GM18861 (cell line): Measurements from ENCODE around the gene EPHB2.

Experiments
- ATAC-seq: cut with Tn5 transposase; IDR thresholded peaks from one replicate; pipeline ENCODE4 v1.9.1; 2021; ENCODE audit not compliant: unreplicated experiment

Gene EPHB2

DNA sequence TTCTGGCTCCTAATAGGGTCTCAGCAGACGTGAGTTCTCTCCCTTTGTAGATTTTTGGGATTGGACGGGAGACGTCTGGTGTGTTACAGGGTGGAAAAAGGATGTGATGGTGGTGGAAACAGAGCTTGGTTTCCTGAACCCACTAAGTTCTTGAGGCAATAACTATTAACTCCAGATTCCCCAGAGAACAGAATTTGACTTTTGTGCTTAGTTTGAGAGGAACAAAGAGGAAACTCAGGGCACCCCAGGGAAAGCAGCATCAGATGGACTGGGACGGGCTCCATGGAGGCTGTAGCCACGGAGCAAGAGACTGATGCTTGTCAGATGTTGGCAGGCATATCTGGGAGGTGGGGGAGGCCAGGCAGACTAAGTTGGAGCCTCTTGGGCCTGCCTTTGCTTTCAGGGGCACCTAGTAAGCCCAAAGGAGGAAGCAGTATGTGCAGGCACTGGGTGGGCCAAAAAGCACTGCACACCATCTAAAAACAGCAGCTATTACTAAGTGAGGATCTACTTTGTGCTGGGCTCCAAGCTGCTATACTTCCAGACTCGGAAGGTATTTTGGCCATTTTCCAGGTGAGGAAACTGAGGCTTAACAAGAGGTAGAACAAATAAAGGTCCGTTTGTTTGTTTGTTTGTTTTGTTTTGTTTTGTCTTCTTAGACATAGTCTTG, 66.9 kb downstream of the EPHB2 start:
- no peak for ATAC-seq

DNA sequence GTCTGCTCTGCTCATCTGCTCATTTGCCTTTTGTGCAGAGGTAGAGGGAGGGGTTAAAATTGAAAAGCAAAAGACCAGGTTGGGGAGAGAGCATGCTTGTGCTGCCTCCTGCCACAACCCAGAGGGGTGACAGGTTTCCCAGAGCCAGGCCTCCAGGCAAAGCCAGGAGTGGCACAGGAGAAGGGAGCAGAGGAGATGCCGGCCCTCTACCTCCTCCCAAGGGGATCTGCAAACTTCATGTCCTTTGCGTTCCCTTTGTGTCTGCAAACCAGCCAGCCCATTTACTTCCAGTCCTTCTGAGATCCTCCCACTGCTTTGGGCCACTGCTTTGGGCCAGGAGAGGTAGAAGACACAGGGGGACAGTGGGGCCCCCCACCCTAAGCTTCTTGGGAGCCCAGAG, 67.8 kb downstream of the EPHB2 start:
- no peak for ATAC-seq

DNA sequence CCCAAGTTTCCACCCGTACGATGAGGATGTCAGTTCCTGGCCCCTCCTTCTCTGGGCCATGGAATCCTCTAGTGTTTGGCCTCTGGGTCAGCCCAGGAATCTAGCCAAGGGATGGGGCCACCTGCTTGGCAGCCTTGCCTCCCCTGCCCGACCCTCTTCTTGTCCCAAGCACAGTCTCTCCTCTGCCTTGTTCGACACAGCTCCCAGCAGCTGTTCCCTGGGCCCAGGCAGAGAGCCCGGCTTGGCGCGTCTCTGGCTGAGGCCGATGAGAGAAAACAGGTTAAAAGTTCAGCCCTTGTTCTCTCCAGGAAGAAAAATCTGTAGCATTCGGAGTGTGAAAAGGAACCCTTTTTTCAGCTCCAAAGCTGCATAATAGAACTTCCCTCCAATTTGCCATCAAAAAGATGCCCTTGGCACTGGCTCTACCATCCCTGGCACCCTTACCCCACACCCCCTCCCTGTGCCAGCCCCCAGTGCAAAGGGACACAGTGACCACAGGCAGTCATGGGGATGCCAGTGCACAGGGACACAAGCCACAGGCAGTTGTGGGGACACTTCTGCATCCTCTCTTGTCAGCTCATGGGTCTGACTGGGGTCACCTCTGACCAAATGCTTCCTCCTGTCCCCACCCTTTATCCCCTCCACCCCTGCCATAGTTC, 68.4 kb downstream of the EPHB2 start:
- ATAC-seq = no peak

DNA sequence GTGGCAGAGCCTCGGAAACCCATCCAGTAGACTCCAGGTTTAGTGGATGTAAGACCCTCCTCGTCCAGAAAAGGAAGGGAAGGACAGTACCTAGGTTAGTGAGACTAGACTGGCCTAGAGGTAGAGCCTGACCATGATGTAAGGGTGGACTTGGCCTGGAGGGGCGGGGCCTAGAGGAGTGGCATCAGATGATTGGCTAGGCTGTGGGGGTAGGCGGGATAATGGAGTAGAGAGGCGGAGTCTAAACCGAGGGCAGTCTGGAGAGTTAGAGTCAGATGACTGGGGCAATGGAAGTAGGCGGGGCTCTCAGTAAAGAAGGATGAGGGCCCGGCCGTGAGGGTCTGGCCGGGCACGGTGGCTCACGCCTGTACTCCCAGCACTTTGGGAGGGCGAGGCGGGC, 70.1 kb downstream of the EPHB2 start:
- no peak for ATAC-seq

DNA sequence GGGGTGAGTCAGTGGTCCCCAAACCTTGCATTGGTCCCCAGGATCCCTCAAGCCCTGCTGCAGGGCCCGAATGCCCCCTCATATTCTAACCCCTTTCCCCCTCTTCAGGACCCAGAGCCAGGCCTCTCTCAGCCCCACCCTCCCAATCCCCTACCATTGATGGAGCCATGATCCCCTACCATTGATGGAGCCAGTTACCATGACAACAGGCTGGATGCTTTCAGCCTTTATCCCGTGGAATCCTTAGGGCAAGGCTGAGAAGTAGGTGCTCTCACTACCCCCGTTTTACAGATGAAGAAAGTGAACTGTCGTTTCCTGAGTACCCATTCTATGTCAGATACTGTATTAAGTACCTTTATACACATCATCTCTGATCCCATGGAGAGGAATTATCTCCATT, 70.8 kb downstream of the EPHB2 start:
- no peak for ATAC-seq

DNA sequence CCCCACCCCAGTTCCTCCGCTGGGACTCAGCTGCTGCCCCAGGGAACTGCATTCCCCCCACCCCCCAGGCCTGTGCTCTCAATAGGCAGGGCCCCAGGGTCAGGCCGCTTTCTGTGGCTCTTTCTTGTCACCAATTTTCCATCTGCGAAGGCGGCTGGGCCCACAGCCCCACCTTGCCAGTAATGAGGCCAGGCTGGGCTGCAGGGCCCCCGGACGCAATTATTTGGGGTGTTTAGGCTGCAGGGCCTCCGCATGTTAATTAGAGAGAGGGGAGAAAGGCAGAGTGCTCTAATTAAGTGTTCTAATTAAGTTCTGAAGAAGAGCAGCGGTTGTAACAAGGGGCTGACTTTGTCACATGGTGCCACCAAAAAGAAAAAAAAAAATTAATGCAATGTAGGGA, 71.8 kb downstream of the EPHB2 start:
- no peak for ATAC-seq

DNA sequence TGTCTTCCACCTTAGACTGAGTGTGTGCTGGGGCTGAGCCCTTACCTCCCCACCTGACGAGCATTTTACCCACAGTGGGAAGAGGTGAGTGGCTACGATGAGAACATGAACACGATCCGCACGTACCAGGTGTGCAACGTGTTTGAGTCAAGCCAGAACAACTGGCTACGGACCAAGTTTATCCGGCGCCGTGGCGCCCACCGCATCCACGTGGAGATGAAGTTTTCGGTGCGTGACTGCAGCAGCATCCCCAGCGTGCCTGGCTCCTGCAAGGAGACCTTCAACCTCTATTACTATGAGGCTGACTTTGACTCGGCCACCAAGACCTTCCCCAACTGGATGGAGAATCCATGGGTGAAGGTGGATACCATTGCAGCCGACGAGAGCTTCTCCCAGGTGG, 73.7 kb downstream of the EPHB2 start:
- no peak for ATAC-seq

DNA sequence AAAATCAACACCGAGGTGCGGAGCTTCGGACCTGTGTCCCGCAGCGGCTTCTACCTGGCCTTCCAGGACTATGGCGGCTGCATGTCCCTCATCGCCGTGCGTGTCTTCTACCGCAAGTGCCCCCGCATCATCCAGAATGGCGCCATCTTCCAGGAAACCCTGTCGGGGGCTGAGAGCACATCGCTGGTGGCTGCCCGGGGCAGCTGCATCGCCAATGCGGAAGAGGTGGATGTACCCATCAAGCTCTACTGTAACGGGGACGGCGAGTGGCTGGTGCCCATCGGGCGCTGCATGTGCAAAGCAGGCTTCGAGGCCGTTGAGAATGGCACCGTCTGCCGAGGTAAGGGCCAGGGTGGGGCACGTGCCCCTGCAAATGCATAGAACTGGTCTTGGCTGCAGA, 74.1 kb downstream of the EPHB2 start:
- no peak for ATAC-seq

DNA sequence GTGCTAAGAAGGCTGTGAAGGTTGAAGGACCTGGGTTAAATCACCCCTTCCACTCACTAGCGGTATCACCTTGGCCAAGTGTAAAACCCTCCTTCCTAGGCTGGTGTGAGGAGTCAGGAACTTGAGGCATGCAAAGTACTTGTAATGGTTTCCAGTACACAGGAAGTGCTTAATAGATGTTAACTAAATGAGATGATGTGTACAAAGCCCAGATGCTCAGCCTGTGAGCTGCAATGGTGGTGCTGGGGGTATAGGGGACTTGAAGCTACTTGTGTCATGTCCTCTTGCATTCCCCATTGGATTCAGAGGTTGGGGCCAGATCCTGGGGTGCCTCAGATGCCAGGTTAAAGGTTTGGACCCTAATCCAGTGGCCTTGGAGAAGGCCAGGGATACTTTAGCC, 75.5 kb downstream of the EPHB2 start:
- no peak for ATAC-seq

DNA sequence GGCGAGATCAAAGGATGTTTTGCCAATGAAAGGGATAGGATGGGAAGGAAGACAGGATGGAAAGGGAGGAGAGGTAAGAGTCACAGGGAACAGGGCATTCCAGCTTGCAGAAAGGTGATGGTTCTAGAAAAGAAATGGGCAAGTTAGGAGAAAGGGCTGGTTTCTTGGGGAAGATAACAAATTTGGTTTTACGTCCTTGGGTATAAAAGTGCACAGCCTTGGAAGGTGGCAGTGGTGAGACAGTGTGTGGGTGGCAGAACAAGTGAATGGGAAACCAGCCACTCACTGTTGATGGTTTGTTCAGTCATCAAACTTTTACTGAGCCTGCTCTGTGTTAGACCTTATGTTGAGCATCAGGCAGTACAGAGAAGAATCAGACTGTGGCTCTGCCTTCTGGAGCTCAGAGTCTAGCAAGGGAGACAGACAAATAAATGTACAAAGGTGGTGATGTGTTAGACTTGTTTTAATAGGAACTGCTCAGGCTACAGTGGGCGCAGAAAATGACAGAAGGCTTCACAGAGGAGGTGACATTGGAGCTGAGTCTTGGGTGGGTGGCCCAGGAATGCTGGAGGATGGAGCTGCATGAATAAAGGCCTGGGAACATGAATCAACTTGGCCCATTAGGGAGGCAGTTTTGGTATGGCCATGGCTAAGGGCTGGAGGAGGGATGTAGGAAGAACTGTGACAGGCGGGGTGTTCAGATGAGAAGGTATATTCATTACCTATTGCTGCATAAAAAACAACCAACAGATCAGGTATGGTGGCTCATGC, 76.3 kb downstream of the EPHB2 start:
- ATAC-seq = no peak

DNA sequence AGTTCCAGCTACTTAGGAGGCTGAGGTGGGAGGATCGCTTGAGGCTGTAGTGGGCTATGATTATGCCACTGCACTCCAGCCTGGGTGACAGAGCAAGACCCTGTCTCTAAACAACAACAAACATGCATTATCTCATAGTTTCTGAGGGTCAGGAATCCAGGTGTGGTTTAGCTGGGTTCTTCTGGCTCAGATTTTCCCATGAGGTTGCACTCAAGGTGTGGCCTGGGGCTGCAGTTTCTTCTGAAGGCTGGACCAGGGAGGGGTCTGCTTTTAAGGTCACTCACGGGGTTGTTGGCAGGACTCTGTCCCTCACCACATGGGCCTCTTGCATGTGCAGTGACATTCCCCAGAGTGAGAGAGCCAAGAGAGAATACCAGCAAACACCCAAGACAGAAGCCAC, 77.0 kb downstream of the EPHB2 start:
- ATAC-seq = no peak

DNA sequence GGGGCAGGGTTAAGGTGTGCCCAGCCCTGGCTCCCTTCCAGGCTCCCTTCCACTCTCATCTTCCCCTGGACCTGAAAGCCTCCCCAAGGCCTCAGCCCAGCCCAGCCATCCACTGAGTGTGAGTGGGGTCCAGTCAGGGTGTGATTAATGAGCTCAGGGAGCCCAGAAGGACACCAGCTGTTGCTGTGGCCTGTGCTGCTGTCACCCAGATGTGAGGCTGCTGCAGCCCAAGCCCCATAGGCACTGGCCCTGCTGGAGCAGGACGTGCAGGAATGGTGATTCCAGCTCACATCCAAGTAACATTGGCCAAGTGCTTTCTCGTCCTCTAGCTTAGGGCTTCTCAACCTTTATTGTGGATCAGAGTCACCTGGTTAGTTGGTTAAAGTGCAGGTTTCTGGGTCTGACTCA, 77.6 kb downstream of the EPHB2 start:
- ATAC-seq = no peak

DNA sequence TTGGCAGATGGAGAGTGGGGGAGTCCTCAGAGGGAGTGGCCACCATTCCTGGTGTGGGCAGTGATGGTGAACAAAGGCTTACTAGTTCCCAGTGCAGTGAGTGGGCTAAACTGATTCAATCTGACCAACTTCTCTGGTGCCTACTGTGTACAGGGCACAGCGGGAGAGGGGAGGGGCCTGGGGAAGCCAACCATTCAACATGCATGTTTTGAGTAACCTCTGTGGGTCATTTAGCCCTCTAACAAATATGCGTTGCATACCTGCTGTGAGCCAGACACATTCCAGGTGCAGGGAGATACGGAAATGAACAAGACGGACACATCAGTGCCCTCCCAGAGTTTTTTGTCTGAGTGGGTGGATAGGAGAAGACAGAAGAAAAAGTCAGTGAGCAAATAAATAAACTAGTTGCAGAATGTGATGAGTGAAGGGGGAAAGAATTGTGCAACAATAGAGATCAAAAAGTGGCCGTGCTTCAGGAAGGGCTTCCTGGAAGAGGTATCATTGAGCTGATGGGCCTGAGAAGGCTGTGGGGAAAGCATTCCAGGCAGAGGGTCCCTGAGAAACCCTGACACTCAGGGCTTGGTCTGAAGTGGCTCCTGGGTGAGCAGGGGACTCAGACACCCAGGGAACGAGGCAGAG, 78.8 kb downstream of the EPHB2 start:
- ATAC-seq = no peak

DNA sequence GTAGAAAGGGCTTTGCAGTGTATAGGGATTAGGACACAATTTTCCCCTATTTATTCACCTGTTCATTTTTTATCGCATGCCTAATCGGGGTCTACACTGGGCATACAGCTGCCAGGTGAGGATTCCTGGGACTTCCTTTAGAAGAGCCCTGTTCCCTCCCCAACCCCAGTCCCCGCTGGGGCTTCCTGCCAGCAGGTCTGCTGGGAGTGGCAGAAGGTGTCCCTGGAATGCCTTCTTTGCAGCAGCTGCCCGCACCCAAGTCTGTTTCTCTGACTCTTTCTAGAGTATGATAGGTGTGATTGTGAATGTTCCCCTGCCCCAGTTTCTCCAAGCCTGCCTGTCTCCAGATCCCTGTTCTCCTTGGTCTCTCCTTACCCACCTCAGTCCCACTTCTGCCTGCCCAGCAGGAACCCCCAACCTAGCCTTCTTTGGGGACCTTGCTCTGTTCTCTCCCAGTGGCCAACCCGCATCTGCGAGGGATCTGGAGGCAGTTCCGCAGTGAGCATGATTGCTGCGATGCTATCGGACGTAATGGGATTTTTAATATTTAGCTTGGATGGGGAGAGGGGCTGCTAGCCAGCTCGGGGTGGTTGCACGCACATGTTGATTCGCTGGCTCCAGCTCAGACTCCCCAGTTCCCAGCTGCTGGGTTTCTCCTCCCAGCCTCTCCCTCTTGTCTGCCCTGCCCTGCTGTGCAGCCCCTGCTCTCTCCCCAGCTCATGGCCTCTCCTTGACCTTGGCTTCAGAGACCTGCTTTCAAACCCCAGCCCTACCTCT, 79.8 kb downstream of the EPHB2 start:
- no peak for ATAC-seq

DNA sequence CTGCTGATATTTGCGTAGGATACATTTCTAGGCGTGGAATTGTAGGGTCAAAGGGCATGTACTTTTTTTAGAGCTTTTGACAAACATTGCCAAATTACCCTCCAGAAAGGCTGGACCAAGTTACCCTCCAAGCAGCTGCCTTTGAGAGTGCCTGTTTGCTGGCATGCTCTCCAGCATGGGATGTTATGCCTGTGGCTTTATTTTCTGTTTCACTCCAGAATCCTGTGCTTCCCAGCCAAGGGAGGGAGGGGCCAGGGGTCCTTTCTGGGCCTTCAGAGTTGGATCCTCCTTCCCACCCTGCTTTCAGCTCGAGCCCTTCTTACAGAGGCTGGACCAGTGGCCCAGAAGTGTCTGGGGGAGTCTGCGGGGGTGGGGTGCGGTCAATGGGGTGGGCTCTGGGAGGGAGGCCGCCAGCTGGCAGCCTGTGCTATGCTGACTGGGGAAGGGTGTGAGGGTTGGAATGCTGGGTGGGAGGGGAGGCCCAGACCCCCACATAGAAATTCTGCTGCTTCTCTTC, 81.2 kb downstream of the EPHB2 start:
- ATAC-seq = no peak

DNA sequence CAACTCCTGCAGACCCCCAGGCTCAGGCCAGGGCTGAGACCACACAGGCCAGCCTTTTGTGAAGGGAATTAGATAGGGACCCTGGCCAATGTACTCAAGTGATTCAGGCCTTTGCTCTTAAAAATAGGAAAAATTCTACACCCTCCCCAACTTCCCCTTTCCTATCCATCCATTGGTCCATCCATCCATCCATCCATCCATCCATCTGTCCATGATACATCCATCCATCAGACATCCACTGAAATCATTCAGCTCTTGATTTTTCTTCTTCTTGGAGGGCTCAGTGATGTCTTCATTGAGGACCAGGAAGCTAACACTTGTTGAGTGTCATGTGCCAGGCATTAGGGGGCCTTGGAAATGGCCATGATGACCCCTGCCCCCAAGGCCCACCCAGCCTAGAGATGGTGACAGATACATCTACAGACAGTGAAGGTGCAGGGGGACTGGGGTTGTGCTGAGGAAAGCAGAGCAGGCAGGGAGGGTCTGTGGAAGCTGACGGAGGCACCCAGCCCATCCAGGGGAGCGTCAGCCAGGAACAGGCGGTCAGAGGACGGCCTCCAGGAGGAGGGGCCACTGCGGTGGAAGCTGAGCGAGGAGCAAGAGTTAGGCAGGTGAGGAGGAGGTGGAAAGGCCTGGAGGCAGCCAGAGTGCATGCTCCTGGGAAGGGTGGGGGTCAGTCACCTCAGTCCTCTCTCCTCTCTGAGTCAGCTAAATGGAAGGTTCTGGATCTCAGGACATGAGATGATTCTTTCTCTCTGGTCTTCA, 81.9 kb downstream of the EPHB2 start:
- no peak for ATAC-seq

DNA sequence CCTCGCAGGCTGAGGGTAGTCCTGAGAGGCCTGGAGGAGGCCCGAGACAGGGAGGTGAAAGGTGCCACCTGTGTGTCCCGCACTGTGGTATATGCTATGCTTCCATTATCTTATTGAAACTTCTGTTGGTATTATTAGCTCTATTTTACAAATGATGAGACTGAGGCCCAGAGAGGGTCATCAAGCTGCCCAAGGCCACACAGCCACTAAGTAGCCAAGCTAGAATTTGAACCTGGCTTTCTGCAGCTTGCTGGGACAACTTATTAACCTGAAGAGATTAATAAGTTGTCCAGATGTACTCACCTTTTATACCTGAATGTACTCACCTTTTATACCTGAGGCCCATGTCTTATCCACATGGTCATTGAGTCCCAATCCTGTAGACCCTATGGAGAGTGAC, 83.0 kb downstream of the EPHB2 start:
- no peak for ATAC-seq

DNA sequence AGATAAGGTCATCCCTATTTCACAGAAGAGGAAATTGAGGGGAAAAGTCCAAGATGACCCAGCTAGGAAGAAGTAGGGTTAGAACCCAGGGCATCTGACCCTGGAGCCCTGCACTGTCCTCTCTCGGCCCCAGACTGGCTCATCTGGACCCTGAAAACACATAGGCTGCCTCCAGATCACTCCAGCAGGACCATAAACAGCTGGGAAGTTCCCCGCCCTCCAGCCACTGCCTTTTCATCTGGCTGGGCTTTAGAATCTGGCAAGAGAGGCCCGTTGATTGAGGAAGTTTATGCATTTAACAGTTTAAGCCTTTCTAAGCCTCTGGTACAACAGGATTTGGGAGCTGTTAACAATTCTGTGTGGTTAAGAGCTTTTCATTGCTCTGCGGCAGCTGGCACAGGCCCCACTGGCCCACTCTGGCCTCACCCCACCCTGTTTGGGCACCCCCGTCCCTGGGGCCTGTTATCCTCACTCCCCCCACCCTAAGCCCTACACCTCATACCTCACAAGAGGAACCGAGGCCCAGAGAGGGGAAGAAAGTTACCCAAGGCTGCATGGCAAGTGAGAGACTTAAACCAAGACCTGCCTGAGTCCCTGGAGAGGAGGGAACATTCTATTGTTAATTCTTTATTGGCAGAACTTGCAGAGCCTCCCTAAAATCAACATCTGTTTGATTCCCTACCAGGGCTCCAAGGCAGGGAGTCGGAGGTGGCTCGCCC, 84.2 kb downstream of the EPHB2 start:
- no peak for ATAC-seq

DNA sequence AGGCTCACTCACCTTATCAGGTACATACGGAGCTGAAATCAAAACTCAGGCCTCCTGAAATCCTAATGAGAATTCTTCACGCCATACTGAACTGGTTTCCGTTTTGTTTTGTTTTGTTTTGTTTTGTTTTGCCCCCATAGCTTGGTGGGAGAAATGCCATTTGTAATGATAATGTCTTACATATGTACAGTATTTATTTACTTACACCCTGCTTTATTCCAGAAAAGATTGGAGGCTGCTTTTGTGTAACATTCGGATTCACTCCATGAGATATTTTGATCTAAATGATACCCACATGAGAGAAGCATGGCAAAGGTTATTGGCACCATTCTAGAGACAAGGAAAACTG, 84.7 kb downstream of the EPHB2 start:
- ATAC-seq = no peak

DNA sequence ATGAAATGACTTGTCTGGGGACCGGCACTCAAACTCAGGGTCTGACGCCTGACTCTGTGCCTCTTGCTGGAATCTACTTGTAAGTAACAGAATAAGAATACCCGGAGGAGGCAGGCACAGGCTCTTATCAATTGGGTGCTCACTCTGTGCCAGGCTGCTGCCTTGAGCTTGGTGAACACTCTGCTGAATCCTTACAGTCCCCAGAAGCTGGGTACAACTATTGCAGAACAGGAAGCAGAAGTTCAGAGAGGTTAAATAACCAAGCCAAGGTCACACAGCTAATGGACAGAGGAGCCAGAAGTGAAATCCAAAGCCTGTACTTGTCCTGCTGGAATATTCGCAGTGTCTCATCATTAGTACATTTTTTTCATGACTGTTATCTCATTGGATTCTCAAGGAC, 86.0 kb downstream of the EPHB2 start:
- no peak for ATAC-seq
